Measurements from ENCODE around the gene WDFY4. TPM values are rescaled to one million over a fixed set of nuclear protein-coding genes. Genes with fewer than 3 reads are reported as not detected.

The WDFY4 gene
- polyA plus RNA-seq, 1 donor from 2014 or later, result not detected

- H2AFZ ChIP-seq (ENCODE audit: low read depth, low read length), result no peak overlapping the region
- no peaks in the 10 kb centered on the region for H3K79me2 ChIP-seq (replicated peaks; ENCODE audit: insufficient read depth, low read length)
- H3K4me3 ChIP-seq (ENCODE audit: low read length), result no peak overlapping the region
- H3K27me3 ChIP-seq (ENCODE audit: insufficient read depth, low read depth, low read length), result no peaks in the 10 kb centered on the region
- H3K9me2 ChIP-seq (ENCODE audit: insufficient read depth, low read length), result no peaks in the 10 kb centered on the region
- H3K36me3 ChIP-seq (ENCODE audit: insufficient read depth, low read length), result no peaks in the 10 kb centered on the region
- no peaks in the 10 kb centered on the region for H4K20me1 ChIP-seq (ENCODE audit: insufficient read depth)
- H3F3A ChIP-seq (ENCODE audit: insufficient read depth, low read length, poor library complexity, severe bottlenecking), result no peaks in the 10 kb centered on the region
- H3K9ac ChIP-seq (ENCODE audit: low read length), result no peak overlapping the region
- H3K27ac ChIP-seq (ENCODE audit: low read length), result no peak overlapping the region
- no peaks in the 10 kb centered on the region for H3K9me3 ChIP-seq (ENCODE audit: low read length)
- no peak overlapping the region for H3K4me2 ChIP-seq (ENCODE audit: low read length)
- TF ChIP-seq POLR2AphosphoS5 (IDR thresholded peaks at IDR 0.05), result no peak
Measured at GRCh38 chr10:48897441-48897790, 212.7 kb downstream of the WDFY4 start.

GRCh38 chr10:48898426-48898825 lies 213.8 kb downstream of the WDFY4 start:
- H2AFZ ChIP-seq (ENCODE audit: low read depth, low read length), result no peak overlapping the region
- H3K4me2 ChIP-seq (ENCODE audit: low read length), result no peak overlapping the region
- H3K79me2 ChIP-seq (replicated peaks; ENCODE audit: insufficient read depth, low read length), result no peaks in the 10 kb centered on the region
- no peaks in the 10 kb centered on the region for H3K27me3 ChIP-seq (ENCODE audit: insufficient read depth, low read depth, low read length)
- H3K4me3 ChIP-seq (ENCODE audit: low read length), result no peak overlapping the region
- H3K36me3 ChIP-seq (ENCODE audit: insufficient read depth, low read length), result no peaks in the 10 kb centered on the region
- H3K9me3 ChIP-seq (ENCODE audit: low read length), result no peaks in the 10 kb centered on the region
- H3F3A ChIP-seq (ENCODE audit: insufficient read depth, low read length, poor library complexity, severe bottlenecking), result no peaks in the 10 kb centered on the region
- H4K20me1 ChIP-seq (ENCODE audit: insufficient read depth), result no peaks in the 10 kb centered on the region
- TF ChIP-seq POLR2AphosphoS5 (IDR thresholded peaks at IDR 0.05) (no peak), EP300 (conservative IDR thresholded peaks at IDR 0.05; ENCODE audit: poor library complexity, severe bottlenecking) (no peak), SMC3 (conservative IDR thresholded peaks at IDR 0.05; ENCODE audit: poor library complexity) (no peak)
- no peak overlapping the region for H3K27ac ChIP-seq (ENCODE audit: low read length)
- H3K9ac ChIP-seq (ENCODE audit: low read length), result no peak overlapping the region
- no peaks in the 10 kb centered on the region for H3K9me2 ChIP-seq (ENCODE audit: insufficient read depth, low read length)

GRCh38 chr10:48899781-48900180 lies 215.1 kb downstream of the WDFY4 start:
- TF ChIP-seq REST (IDR thresholded peaks at IDR 0.05; ENCODE audit: borderline replicate concordance) (no peak), TAF1 (IDR thresholded peaks at IDR 0.05; ENCODE audit: low read depth) (no peak), POLR2AphosphoS5 (IDR thresholded peaks at IDR 0.05) (no peak)
- Histone ChIP-seq H4K20me1 (ENCODE audit: insufficient read depth) (no peaks in the 10 kb centered on the region), H3K27me3 (ENCODE audit: insufficient read depth, low read depth, low read length) (no peaks in the 10 kb centered on the region), H3K27ac (ENCODE audit: low read length) (no peak overlapping the region), H2AFZ (ENCODE audit: low read depth, low read length) (no peak overlapping the region), H3K4me3 (ENCODE audit: low read length) (no peak overlapping the region), H3K36me3 (ENCODE audit: insufficient read depth, low read length) (no peaks in the 10 kb centered on the region), H3F3A (ENCODE audit: insufficient read depth, low read length, poor library complexity, severe bottlenecking) (no peaks in the 10 kb centered on the region), H3K79me2 (replicated peaks; ENCODE audit: insufficient read depth, low read length) (no peaks in the 10 kb centered on the region), H3K9ac (ENCODE audit: low read length) (no peak overlapping the region), H3K4me2 (ENCODE audit: low read length) (no peak overlapping the region), H3K9me2 (ENCODE audit: insufficient read depth, low read length) (no peaks in the 10 kb centered on the region), H3K9me3 (ENCODE audit: low read length) (no peaks in the 10 kb centered on the region)

GRCh38 chr10:48900371-48900801 lies 215.7 kb downstream of the WDFY4 start:
- Histone ChIP-seq H3K4me2 (ENCODE audit: low read length) (no peak overlapping the region), H3K9ac (ENCODE audit: low read length) (no peak overlapping the region), H3K27ac (ENCODE audit: low read length) (no peak overlapping the region), H4K20me1 (ENCODE audit: insufficient read depth) (no peaks in the 10 kb centered on the region), H3K4me3 (ENCODE audit: low read length) (no peak overlapping the region), H2AFZ (ENCODE audit: low read depth, low read length) (no peak overlapping the region), H3K79me2 (replicated peaks; ENCODE audit: insufficient read depth, low read length) (no peaks in the 10 kb centered on the region), H3F3A (ENCODE audit: insufficient read depth, low read length, poor library complexity, severe bottlenecking) (no peaks in the 10 kb centered on the region), H3K9me2 (ENCODE audit: insufficient read depth, low read length) (no peaks in the 10 kb centered on the region), H3K9me3 (ENCODE audit: low read length) (no peaks in the 10 kb centered on the region), H3K27me3 (ENCODE audit: insufficient read depth, low read depth, low read length) (no peaks in the 10 kb centered on the region), H3K36me3 (ENCODE audit: insufficient read depth, low read length) (no peaks in the 10 kb centered on the region)
- TF ChIP-seq SMC3 (conservative IDR thresholded peaks at IDR 0.05; ENCODE audit: poor library complexity) (no peak), POLR2AphosphoS5 (IDR thresholded peaks at IDR 0.05) (no peak), TAF1 (IDR thresholded peaks at IDR 0.05; ENCODE audit: low read depth) (no peak), MXI1 (conservative IDR thresholded peaks at IDR 0.05; ENCODE audit: poor library complexity, severe bottlenecking) (no peak)
